ENCODE results near the gene CMSS1. TPM values are rescaled to one million over a fixed set of nuclear protein-coding genes. Genes with fewer than 3 reads are reported as not detected.

Gene CMSS1
- total and polyA plus RNA-seq, 9 donors = 14.5 to 54.0 (median 24.9) TPM

DNA sequence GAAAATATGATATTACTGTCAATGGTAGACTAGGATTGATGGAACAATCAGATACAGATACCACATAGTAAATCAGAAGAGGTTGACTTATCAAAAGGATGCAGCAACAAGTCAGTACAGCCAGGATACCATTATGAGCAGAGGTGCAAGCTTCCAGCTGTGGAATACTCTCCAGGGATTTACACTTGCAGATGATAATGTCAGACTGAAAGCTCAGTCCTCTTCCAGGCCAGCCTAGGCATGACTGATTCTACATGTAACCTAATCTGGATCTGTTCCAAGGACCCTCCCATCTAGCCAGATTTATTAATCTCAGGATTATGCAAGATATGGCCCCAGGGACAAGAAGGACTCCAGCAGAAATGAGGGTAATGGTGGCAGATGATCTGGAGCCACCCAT, 288.4 kb downstream of the CMSS1 start:
- TF ChIP-seq, protein P1, sequence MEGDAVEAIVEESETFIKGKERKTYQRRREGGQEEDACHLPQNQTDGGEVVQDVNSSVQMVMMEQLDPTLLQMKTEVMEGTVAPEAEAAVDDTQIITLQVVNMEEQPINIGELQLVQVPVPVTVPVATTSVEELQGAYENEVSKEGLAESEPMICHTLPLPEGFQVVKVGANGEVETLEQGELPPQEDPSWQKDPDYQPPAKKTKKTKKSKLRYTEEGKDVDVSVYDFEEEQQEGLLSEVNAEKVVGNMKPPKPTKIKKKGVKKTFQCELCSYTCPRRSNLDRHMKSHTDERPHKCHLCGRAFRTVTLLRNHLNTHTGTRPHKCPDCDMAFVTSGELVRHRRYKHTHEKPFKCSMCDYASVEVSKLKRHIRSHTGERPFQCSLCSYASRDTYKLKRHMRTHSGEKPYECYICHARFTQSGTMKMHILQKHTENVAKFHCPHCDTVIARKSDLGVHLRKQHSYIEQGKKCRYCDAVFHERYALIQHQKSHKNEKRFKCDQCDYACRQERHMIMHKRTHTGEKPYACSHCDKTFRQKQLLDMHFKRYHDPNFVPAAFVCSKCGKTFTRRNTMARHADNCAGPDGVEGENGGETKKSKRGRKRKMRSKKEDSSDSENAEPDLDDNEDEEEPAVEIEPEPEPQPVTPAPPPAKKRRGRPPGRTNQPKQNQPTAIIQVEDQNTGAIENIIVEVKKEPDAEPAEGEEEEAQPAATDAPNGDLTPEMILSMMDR (IDR thresholded peaks at IDR 0.05) = no peak
- TF ChIP-seq EP300 (IDR thresholded peaks at IDR 0.05) (no peak), POLR2A (IDR thresholded peaks at IDR 0.05) (no peak)
- Histone ChIP-seq H3K36me3 (no peaks in the 10 kb centered on the region), H3K27ac (no peak overlapping the region), H3K9me3 (no peaks in the 10 kb centered on the region), H3K4me1 (ENCODE audit: insufficient read depth) (peaks cover 19% of the 10 kb centered on the region), H3K4me3 (no peak overlapping the region), H3K27me3 (no peaks in the 10 kb centered on the region)
- intact Hi-C loops (cut with DNase I) = no loop called here
- DNase-seq = no peak

DNA sequence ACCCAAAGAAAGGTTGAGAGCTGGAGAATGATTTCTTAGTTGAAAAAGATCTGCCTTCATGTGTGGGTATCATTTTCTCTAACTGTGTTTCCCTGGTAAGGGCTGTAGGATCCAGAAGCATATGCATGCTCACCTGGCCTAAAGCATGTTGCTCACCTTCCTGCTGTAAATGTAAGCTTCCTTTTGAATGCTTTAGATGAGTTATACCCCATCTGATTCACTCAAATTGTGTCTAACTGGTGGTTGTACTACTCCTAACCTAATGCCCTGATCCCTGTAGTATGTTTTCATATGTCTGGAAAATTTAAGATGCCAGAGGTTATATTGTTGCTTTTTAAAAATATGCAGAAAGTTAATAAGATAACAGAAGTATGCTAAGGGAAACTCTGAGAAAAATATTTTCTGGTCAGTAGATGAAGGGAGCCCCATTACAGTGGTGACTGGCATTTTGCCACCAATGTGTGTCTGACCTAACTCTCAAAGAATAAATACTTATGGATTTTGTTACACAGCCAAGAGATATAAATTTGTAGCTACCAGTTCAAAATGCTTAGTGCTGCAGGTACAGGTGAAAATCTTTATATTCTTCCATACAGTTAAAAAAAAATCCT, 289.0 kb downstream of the CMSS1 start:
- H3K27ac ChIP-seq = no peak overlapping the region
- H3K9me3 ChIP-seq = no peaks in the 10 kb centered on the region
- H3K4me3 ChIP-seq = no peak overlapping the region
- DNase-seq = no peak
- H3K4me1 ChIP-seq (ENCODE audit: insufficient read depth) = peaks cover 19% of the 10 kb centered on the region
- intact Hi-C loops (cut with DNase I) = no loop called here
- H3K27me3 ChIP-seq = no peaks in the 10 kb centered on the region
- no peaks in the 10 kb centered on the region for H3K36me3 ChIP-seq
- no peak for TF ChIP-seq EP300 (IDR thresholded peaks at IDR 0.05)
- TF ChIP-seq POLR2A (IDR thresholded peaks at IDR 0.05) = no peak
- TF ChIP-seq, protein P1 (IDR thresholded peaks at IDR 0.05) = no peak

DNA sequence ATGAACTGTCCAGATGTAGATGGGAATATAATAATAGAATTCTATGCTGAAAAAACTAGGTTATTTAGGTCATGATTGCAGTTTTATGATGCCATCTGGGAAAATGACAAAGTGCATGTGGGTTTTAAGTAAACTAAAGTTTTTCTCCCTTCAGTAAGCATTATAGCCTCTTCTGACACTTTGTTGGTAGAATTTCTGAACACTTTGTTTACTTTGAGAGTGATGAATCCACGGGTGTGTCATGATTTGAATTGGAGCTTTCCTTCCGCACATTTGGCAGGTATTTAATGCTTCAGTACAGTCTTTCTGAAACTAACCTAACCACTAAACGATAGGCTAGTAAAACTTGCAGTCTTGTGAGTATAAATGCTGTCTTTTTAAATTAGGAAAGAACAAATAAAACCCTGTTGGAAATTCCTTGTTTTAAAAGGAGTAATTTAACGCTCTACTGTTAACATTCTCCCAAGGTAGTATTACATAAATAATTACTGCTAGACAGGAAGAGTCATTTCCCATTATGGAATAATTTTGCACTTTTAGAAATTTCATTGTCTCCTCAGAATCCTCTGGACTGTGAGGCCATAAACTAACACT, 289.7 kb downstream of the CMSS1 start:
- no peak for DNase-seq
- 29 to 33% (median 32%) methylated on average over 4 of the region's 4 CpGs for WGBS, 3 donors
- H3K9me3 ChIP-seq = no peaks in the 10 kb centered on the region
- intact Hi-C loops (cut with DNase I) = no loop called here
- H3K4me3 ChIP-seq = no peak overlapping the region
- peaks cover 19% of the 10 kb centered on the region for H3K4me1 ChIP-seq (ENCODE audit: insufficient read depth)
- no peak overlapping the region for H3K27ac ChIP-seq
- H3K36me3 ChIP-seq = no peaks in the 10 kb centered on the region
- no peaks in the 10 kb centered on the region for H3K27me3 ChIP-seq
- no peak for TF ChIP-seq EP300 (IDR thresholded peaks at IDR 0.05)
- TF ChIP-seq POLR2A (IDR thresholded peaks at IDR 0.05) = no peak
- TF ChIP-seq, protein P1 (IDR thresholded peaks at IDR 0.05) = no peak

DNA sequence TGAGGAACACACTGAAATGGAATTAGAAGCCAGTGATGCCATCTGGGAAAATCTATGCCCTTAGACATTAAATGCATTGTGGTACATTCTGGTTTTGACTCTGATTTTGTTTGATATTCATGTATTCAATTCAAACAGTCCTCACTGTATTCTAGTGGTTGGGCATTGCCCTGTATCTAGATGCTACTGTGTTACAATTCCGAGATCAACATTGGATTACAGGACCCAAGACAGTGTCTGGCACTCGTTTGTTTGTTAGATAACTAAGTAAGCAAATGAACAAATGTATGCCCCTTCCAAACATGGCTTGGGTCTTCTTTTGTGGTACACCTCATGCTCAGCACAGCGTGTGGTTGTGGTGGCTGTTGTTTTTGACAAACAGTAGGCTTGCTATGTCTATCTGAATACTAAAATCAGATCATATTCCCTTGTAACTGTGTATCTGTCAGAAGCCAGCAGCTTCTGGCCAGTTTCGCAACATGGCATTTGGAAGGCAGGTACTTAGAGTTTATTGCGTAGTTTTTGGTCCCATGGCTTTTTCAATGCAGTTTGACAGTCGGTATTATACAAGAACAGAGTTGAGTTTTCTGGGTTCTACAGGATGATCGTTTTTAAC, 290.9 kb downstream of the CMSS1 start:
- 83 to 88% (median 88%) methylated on average over 7 of the region's 7 CpGs for WGBS, 3 donors
- H3K4me3 ChIP-seq = no peak overlapping the region
- intact Hi-C loops (cut with DNase I) = no loop called here

More for the DNA sequence above, 290.9 kb downstream of the CMSS1 start:
- no peak overlapping the region for H3K27ac ChIP-seq
- peaks cover 17% of the 10 kb centered on the region for H3K4me1 ChIP-seq (ENCODE audit: insufficient read depth)
- H3K9me3 ChIP-seq = no peaks in the 10 kb centered on the region
- H3K27me3 ChIP-seq = no peaks in the 10 kb centered on the region
- H3K36me3 ChIP-seq = no peaks in the 10 kb centered on the region
- DNase-seq = no peak
- TF ChIP-seq EP300 (IDR thresholded peaks at IDR 0.05) (no peak), POLR2A (IDR thresholded peaks at IDR 0.05) (no peak)
- TF ChIP-seq, protein P1 (IDR thresholded peaks at IDR 0.05) = no peak
